Hepatocyte (in vitro differentiated cells): ENCODE results near the gene NEXN.

Experiments used
- EZH2 ChIP-seq: fragments of 200-600 bp; sonication (generic); IDR thresholded peaks from 2 replicates; pipeline ENCODE4 v1.6.1; 2016; ENCODE audit warnings: antibody characterized with exemption, mild to moderate bottlenecking, borderline replicate concordance
- TF ChIP-seq, protein P1 (sequence below): fragments of 200-600 bp; sonication (generic); IDR thresholded peaks from 2 replicates; pipeline ENCODE4 v1.5.1; 2016; ENCODE audit warnings: antibody characterized with exemption, mild to moderate bottlenecking; ENCODE audit not compliant: poor library complexity

DNA sequence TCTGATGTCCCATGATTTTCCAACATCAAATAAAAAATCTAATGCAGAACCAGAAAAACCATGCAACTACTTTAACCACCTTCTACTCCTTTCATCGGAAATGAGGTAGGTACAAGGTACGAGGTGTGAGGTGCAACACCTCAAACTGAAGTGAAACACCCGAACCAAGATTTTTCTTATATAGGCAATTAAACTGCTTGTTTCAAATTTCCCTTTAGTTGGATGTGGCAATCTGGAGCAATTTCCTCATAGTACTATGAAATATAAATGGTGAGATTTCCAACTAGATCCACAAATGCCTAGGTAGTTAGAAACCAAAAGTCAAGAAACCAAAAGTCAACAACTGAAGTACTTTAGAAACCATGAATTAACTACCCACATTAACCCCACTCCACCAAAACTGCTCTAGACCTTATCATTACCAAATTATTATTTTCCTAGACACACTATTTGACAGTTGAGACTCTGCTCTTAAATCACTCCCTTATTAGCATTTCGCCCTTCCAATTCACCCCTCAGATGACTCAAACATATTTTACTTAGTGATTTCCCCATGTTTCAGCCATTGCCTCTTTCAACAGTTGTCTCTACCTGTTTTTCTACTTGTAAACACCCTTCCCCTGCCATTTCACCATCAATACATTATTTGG, 52.6 kb downstream of the NEXN start:
- TF ChIP-seq, protein P1, sequence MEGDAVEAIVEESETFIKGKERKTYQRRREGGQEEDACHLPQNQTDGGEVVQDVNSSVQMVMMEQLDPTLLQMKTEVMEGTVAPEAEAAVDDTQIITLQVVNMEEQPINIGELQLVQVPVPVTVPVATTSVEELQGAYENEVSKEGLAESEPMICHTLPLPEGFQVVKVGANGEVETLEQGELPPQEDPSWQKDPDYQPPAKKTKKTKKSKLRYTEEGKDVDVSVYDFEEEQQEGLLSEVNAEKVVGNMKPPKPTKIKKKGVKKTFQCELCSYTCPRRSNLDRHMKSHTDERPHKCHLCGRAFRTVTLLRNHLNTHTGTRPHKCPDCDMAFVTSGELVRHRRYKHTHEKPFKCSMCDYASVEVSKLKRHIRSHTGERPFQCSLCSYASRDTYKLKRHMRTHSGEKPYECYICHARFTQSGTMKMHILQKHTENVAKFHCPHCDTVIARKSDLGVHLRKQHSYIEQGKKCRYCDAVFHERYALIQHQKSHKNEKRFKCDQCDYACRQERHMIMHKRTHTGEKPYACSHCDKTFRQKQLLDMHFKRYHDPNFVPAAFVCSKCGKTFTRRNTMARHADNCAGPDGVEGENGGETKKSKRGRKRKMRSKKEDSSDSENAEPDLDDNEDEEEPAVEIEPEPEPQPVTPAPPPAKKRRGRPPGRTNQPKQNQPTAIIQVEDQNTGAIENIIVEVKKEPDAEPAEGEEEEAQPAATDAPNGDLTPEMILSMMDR, result no peak
- no peak for TF ChIP-seq EZH2
